Upper lobe of left lung (tissue), 4 donors: ENCODE measurements around the gene HUNK.

Source experiments
- CTCF ChIP-seq, 6 experiments: fragments of 450-650 bp in 4 of 6; fragments of 200-600 bp in 2 of 6; sonication (generic) in 2 of 6; IDR thresholded peaks; one replicate each; pipeline ENCODE4 v1.5.1; 2016 to 2019; ENCODE audit warnings: antibody characterized with exemption in 6 of 6
- POLR2A ChIP-seq, 4 donors: fragments of 450-650 bp; IDR thresholded peaks; one replicate each; pipeline ENCODE4 v1.5.1; 2016 to 2017; ENCODE audit warnings: antibody characterized with exemption in 4 of 4, mild to moderate bottlenecking in 2 of 4

- TF ChIP-seq CTCF (IDR thresholded peaks at IDR 0.05) (no peak), POLR2A (IDR thresholded peaks at IDR 0.05) (no peak)
These were observed 12.0 kb upstream of the HUNK start for GRCh38 chr21:31860851-31861250.
